Naive thymus-derived CD4-positive, alpha-beta T cell (primary cell): ENCODE data around the gene PRDM16. TPM values are rescaled to one million over a fixed set of nuclear protein-coding genes. Genes with fewer than 3 reads are reported as not detected.
"Not testable (repeated sequence)": the region's sequence is repeated elsewhere in the genome, so short reads cannot be mapped to it uniquely, and the experiment has no call there.

ENCODE experiments used
- ATAC-seq: fragments of 150-1000 bp; cut with Tn5 transposase; 2 replicates; pipeline ENCODE4 v1.10.0; 2021; ENCODE audit warnings: mild to moderate bottlenecking, moderate library complexity
- CTCF ChIA-PET: fragments of 350-600 bp; sonication (Branson Sonifier 250); formaldehyde crosslinking; loops from one replicate; lab custom pipeline; 2021; ENCODE audit warnings: antibody characterized with exemption; lab: Charles Lee
- POLR2A ChIA-PET: fragments of 350-600 bp; sonication (Branson Sonifier 250); formaldehyde crosslinking; loops from one replicate; lab custom pipeline; 2021; ENCODE audit warnings: antibody characterized with exemption, inconsistent platforms; lab: Charles Lee
- DNase-seq, 9 donors: peaks; one replicate each; pipeline versions ENCODE4 v3.0.0 to v3.0.0-alpha.2; 2020 to 2022; ENCODE audit warnings: mixed read lengths in 1 of 9
- H3K27ac ChIP-seq: one replicate; pipeline ENCODE4 v1.7.0; 2013; ENCODE audit warnings: mild to moderate bottlenecking, low read depth, low read length, moderate library complexity
- H3K27me3 ChIP-seq, 2 donors: one replicate each; pipeline ENCODE4 v1.7.0; 2013; ENCODE audit warnings: low read length in 2 of 2, mild to moderate bottlenecking in 2 of 2, moderate library complexity in 2 of 2; ENCODE audit not compliant: control insufficient read depth in 2 of 2, insufficient read depth in 2 of 2
- H3K36me3 ChIP-seq, 3 experiments: 1 replicate in 2 of 3; 2 replicates in 1 of 3; pipeline ENCODE4 v1.7.0; 2013; ENCODE audit warnings: low read length in 3 of 3, mild to moderate bottlenecking in 3 of 3, moderate library complexity in 1 of 3; ENCODE audit not compliant: insufficient read depth in 3 of 3, control insufficient read depth in 2 of 3
- H3K4me1 ChIP-seq, 2 donors: one replicate each; pipeline ENCODE4 v1.7.0; 2013; ENCODE audit warnings: low read length in 2 of 2, mild to moderate bottlenecking in 2 of 2, moderate library complexity in 1 of 2; ENCODE audit not compliant: control insufficient read depth in 2 of 2, insufficient read depth in 2 of 2
- H3K4me3 ChIP-seq: 2 replicates; pipeline ENCODE4 v1.7.0; 2013; ENCODE audit warnings: mild to moderate bottlenecking, low read length
- H3K9me3 ChIP-seq, 3 experiments: 1 replicate in 2 of 3; 2 replicates in 1 of 3; pipeline ENCODE4 v1.7.0; 2013; ENCODE audit warnings: low read length in 3 of 3; ENCODE audit not compliant: control insufficient read depth in 2 of 3
- H3K27ac Mint-ChIP-seq, 9 donors: one replicate each; pipeline ENCODE4 v1.8.0; 2020 to 2022; ENCODE audit warnings: mixed read lengths in 9 of 9, mild to moderate bottlenecking in 8 of 9, moderate library complexity in 5 of 9, inconsistent platforms in 2 of 9
- H3K27me3 Mint-ChIP-seq, 5 donors: one replicate each; pipeline ENCODE4 v1.8.0; 2021 to 2022; ENCODE audit warnings: mixed read lengths in 5 of 5, mild to moderate bottlenecking in 1 of 5
- H3K36me3 Mint-ChIP-seq, 5 donors: one replicate each; pipeline ENCODE4 v1.8.0; 2020 to 2022; ENCODE audit warnings: mixed read lengths in 5 of 5, mild to moderate bottlenecking in 3 of 5, inconsistent platforms in 1 of 5
- H3K4me1 Mint-ChIP-seq, 7 donors: one replicate each; pipeline ENCODE4 v1.8.0; 2020 to 2022; ENCODE audit warnings: mixed read lengths in 7 of 7, mild to moderate bottlenecking in 3 of 7, inconsistent platforms in 1 of 7
- H3K4me3 Mint-ChIP-seq, 10 donors: one replicate each; pipeline ENCODE4 v1.8.0; 2020 to 2022; ENCODE audit warnings: mild to moderate bottlenecking in 10 of 10, mixed read lengths in 10 of 10, moderate library complexity in 6 of 10, inconsistent platforms in 2 of 10
- H3K9me3 Mint-ChIP-seq, 11 donors: one replicate each; pipeline ENCODE4 v1.8.0; 2020 to 2022; ENCODE audit warnings: mixed read lengths in 11 of 11, mild to moderate bottlenecking in 4 of 11, inconsistent platforms in 1 of 11, moderate library complexity in 1 of 11
- intact Hi-C, 2 donors: fragments of 100-400 bp; cut with micrococcal nuclease; formaldehyde crosslinking; loops; one replicate each; pipeline ENCODE4 v1.15.1; 2023
- polyA plus RNA-seq, 2 donors: library from polyadenylated mRNA; unstranded; fragments of 300-500 nt; fragmentation: Illumina TruSeq; gene quantifications; one replicate each; pipeline ENCODE4 v1.2.3, GENCODE V29; 2021
- total RNA-seq, 6 experiments: library from RNA in 5 of 6; stranded (reverse) in 5 of 6; gene quantifications; 1 replicate in 5 of 6; 2 replicates in 1 of 6; pipeline ENCODE4 v1.2.3 and lab custom pipeline; 2021 to 2026

PRDM16 gene
- total and polyA plus RNA-seq, 7 experiments from 2014 or later, result 0.05 to 0.61 (median 0.36) TPM; not detected in 2

GRCh38 chr1:3165189-3165588, 96.2 kb downstream of the PRDM16 start:
- H3K4me1 Mint-ChIP-seq, H3K27ac ChIP-seq, H3K4me1 ChIP-seq, ATAC-seq, H3K36me3 ChIP-seq, H3K27ac Mint-ChIP-seq, H3K9me3 ChIP-seq, H3K4me3 Mint-ChIP-seq, POLR2A ChIA-PET, CTCF ChIA-PET, H3K9me3 Mint-ChIP-seq, DNase-seq, H3K27me3 ChIP-seq, intact Hi-C loops, H3K4me3 ChIP-seq, H3K36me3 Mint-ChIP-seq: not testable (repeated sequence)
- peaks cover 0 to 13% (median 5%) of the 10 kb centered on the region in 5 donors for H3K27me3 Mint-ChIP-seq

DNA sequence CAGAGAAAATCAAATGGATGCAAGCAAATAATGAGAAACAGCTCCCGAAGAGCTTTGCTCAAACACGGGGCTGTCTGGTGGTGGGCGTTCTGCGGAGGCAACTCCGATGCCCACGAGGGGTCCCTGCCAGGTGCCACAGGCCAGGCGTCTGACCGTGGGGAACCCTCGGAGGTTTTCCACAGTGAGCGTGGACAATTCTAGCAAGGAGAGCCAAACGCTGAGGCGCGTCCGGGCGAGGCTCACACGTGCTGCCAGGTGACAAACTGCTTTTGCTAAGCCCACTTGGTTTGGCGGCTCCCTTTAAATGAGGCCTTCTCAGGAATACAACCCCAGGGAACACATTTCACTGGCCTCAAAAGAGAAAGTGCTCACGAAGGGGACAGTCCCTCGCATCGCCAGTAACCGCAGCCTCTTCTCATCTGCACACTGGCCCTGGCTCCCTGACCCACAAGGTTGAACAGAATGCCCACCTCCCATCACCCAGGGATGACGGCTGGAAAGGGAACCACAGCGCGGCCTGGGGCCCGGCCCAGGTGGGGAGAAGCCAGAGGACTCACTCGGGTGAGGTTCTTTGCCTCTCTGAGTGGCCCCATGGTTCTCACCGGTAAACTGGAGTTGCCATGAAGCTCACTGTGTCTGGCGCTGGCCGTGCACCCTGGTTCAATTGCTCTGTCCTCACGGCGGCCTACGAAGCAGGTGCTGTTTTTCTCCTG, 97.4 kb downstream of the PRDM16 start:
- Mint-ChIP-seq H3K9me3 (no peaks in the 10 kb centered on the region), H3K4me1 (peaks cover 0 to 5% (median under 1%) of the 10 kb centered on the region in 7 donors), H3K27me3 (peaks cover 5 to 15% (median 10%) of the 10 kb centered on the region in 5 donors), H3K36me3 (no peaks in the 10 kb centered on the region), H3K27ac (no peak overlapping the region), H3K4me3 (no peak overlapping the region)
- no peaks in the 10 kb centered on the region for H3K36me3 ChIP-seq
- H3K4me3 ChIP-seq, result no peak overlapping the region
- no peak for DNase-seq
- no peaks in the 10 kb centered on the region for H3K9me3 ChIP-seq
- ATAC-seq, result no peak
- intact Hi-C loops, result no loop called here
- no peak overlapping the region for H3K27ac ChIP-seq
- ChIA-PET POLR2A (no interaction called here), CTCF (no interaction called here)
- H3K4me1 ChIP-seq, result peaks cover 0 to 1% of the 10 kb centered on the region in 2 donors
- H3K27me3 ChIP-seq, result no peaks in the 10 kb centered on the region

- no peak overlapping the region for H3K4me3 ChIP-seq
- H3K27me3 Mint-ChIP-seq, result peaks cover 6 to 20% (median 13%) of the 10 kb centered on the region in 5 donors
- no peaks in the 10 kb centered on the region for H3K36me3 ChIP-seq
- ChIA-PET CTCF (no interaction called here), POLR2A (no interaction called here)
- no peak overlapping the region for H3K4me3 Mint-ChIP-seq
- DNase-seq (no peak), ATAC-seq (no peak)
- H3K27ac Mint-ChIP-seq, result no peak overlapping the region
- no peaks in the 10 kb centered on the region for H3K9me3 ChIP-seq
- no peak overlapping the region for H3K27ac ChIP-seq
- no peaks in the 10 kb centered on the region for H3K36me3 Mint-ChIP-seq
- intact Hi-C loops, result no loop called here
- no peaks in the 10 kb centered on the region for H3K4me1 ChIP-seq
- no peaks in the 10 kb centered on the region for H3K27me3 ChIP-seq
- H3K9me3 Mint-ChIP-seq, result no peaks in the 10 kb centered on the region
- H3K4me1 Mint-ChIP-seq, result peaks cover 0 to 5% (median 0%) of the 10 kb centered on the region in 7 donors
Observed at GRCh38 chr1:3167255-3167654, 98.3 kb downstream of the PRDM16 start.

DNA sequence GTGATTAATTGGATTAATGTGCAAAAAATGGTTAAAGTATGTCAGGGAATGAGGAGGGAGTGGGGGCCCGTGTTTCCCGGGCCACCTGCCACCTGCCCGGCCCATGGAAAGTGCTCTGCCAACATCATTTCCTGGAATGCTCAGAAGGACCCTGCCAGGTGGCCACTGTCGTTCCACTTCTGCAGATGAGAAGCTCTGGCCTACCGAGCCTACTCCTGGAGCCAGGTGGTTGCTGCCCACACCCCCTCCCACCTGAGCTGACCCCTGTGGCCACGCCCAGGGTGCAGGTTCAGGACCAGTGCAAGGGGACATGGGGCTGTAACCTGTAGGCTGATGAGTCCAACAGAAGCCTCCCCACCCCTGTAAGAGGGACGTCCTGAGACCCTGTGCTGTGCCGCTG, 99.7 kb downstream of the PRDM16 start:
- Mint-ChIP-seq H3K27me3 (peaks cover 6 to 27% (median 22%) of the 10 kb centered on the region in 5 donors), H3K9me3 (peaks cover 0 to 3% (median 0%) of the 10 kb centered on the region in 11 donors), H3K27ac (no peak overlapping the region), H3K36me3 (peaks cover 0 to 3% (median 0%) of the 10 kb centered on the region in 5 donors), H3K4me1 (peaks cover 0 to 5% (median 0%) of the 10 kb centered on the region in 7 donors), H3K4me3 (no peak overlapping the region)
- Histone ChIP-seq H3K27me3 (no peaks in the 10 kb centered on the region), H3K4me3 (no peak overlapping the region), H3K36me3 (no peaks in the 10 kb centered on the region), H3K27ac (no peak overlapping the region), H3K9me3 (no peaks in the 10 kb centered on the region), H3K4me1 (no peaks in the 10 kb centered on the region)
- ATAC-seq (no peak), DNase-seq (no peak)
- ChIA-PET CTCF (no interaction called here), POLR2A (no interaction called here)
- intact Hi-C loops, result no loop called here

DNA sequence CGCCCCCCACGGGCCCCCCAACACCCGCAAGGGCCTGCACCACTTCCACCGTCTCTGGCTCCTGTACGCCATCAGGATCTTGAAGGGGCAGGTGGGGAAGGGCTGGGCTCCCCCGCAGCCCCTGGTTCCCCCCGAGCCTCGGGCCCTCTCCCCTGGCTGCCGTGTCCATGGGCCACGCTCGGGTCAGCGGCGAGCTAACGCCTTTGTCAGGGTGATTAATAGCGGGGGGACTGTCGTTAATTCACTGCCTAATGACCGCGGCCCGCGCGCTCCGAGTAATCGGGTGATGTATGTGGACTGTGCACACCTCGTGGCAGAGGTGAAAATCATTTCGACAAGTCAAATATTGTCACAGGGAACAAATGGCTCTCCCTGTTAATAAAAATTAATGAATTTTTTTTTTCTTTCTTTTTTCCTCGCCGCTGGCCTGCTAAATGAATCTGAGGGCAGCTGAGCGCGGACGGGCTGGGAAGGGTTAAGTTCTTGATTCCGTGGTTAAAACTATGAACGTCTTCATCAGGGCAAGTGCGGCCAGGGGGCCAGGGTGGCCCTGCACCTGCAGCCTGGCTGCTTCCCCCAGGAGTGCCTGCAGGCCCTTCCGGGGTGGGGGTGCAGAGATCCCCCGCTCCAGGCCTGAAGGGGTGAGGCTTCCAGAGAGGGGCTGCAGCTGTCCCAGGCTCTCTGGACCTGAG, 100.8 kb downstream of the PRDM16 start:
- no peak overlapping the region for H3K27ac Mint-ChIP-seq
- Histone ChIP-seq H3K4me3 (no peak overlapping the region), H3K9me3 (no peaks in the 10 kb centered on the region), H3K27ac (no peak overlapping the region), H3K36me3 (no peaks in the 10 kb centered on the region), H3K4me1 (no peaks in the 10 kb centered on the region), H3K27me3 (no peaks in the 10 kb centered on the region)
- H3K27me3 Mint-ChIP-seq, result peaks cover 12 to 37% (median 32%) of the 10 kb centered on the region in 5 donors
- CTCF ChIA-PET, result no interaction called here
- H3K9me3 Mint-ChIP-seq, result peaks cover 0 to 3% (median 0%) of the 10 kb centered on the region in 11 donors
- ATAC-seq (no peak), DNase-seq (no peak)
- POLR2A ChIA-PET, result no interaction called here
- intact Hi-C loops, result no loop called here
- peaks cover 0 to 3% (median 0%) of the 10 kb centered on the region in 5 donors for H3K36me3 Mint-ChIP-seq
- H3K4me1 Mint-ChIP-seq, result peaks cover 0 to 5% (median 0%) of the 10 kb centered on the region in 7 donors
- no peak overlapping the region for H3K4me3 Mint-ChIP-seq

DNA sequence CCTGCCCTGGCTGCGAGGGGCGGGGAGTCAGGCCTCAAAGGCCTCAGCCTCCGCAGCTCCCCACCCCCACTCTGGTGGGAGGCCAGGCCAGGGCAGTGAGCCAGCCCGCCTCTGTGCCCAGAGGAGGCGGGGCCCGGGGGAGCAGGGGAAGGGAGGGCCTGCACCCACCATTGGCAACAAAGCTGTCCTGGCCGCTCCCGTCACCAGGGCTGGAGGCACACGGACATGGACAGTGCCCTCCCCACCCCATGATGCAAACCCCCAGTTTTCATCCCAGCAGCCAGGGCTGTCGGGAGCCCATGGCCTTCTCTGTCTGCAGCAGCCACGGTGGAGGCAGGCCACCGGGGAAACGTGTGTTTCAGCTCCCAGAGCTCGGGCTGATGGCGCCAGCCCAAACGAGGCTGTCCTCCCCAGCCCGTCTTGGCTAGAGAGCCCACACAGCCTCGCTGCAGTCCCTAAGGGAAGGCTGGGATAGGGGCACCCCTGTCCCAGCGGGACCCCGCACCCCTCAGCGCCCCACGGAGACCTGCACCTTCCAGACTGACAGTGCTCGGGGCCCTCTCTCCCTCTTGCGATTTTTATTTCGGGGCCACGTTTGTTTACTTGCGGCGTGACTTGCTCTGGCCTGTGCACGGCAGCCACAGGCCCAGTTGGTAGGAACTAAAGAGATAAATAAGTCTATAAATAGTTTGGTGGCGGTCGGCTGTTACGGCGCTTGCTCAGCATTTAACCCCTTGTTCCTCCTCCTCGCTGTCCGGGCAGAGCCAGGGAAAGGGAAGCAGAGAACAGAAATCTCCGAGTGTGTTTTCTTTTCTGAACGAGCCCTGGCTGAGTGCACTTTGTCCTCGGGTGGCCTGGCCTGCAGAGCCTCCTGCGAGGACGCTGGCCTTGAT, 101.8 kb downstream of the PRDM16 start:
- intact Hi-C loops, result no loop called here
- Mint-ChIP-seq H3K36me3 (peaks cover 0 to 3% (median 0%) of the 10 kb centered on the region in 5 donors), H3K27ac (no peak overlapping the region), H3K4me1 (peaks cover 0 to 6% (median 0%) of the 10 kb centered on the region in 7 donors), H3K4me3 (peak overlapping the region in 2 of 10 donors; percentile 9 to 23), H3K27me3 (peaks cover 13 to 40% (median 32%) of the 10 kb centered on the region in 5 donors), H3K9me3 (peaks cover 0 to 3% (median 0%) of the 10 kb centered on the region in 11 donors)
- ChIA-PET POLR2A (no interaction called here), CTCF (no interaction called here)
- H3K4me3 ChIP-seq, result no peak overlapping the region
- peak; percentile 30 for ATAC-seq
- no peaks in the 10 kb centered on the region for H3K9me3 ChIP-seq
- H3K27ac ChIP-seq, result no peak overlapping the region
- no peak for DNase-seq
- H3K4me1 ChIP-seq, result no peaks in the 10 kb centered on the region
- H3K36me3 ChIP-seq, result no peaks in the 10 kb centered on the region
- no peaks in the 10 kb centered on the region for H3K27me3 ChIP-seq
